CD14-positive monocyte (primary cell): ENCODE results near the gene ULBP3. TPM values are rescaled to one million over a fixed set of nuclear protein-coding genes. Genes with fewer than 3 reads are reported as not detected.
A peak's percentile ranks its signal among the peaks of the same experiment; 100 is the strongest.

Experiments
- DNase-seq, 3 donors: peaks; one replicate each; pipeline ENCODE4 v3.0.0-alpha.2; 2011 to 2022
- H2AFZ ChIP-seq: 2 replicates; pipeline ENCODE4 v1.6.0; 2012; ENCODE audit warnings: mild to moderate bottlenecking, low read depth, low read length, inconsistent platforms; ENCODE audit not compliant: insufficient read depth, poor library complexity, severe bottlenecking
- H3K27ac ChIP-seq, 2 donors: 1 replicate in 1 of 2; 2 replicates in 1 of 2; pipeline ENCODE4 v1.5.1; 2012 to 2013; ENCODE audit warnings: low read length in 2 of 2, control low read depth in 1 of 2, inconsistent platforms in 1 of 2, low read depth in 1 of 2, mild to moderate bottlenecking in 1 of 2
- H3K27me3 ChIP-seq, 2 donors: one replicate each; pipeline versions ENCODE4 v1.6.0 to v1.6.1; 2011 to 2013; ENCODE audit warnings: low read length in 2 of 2; ENCODE audit not compliant: control insufficient read depth in 2 of 2, insufficient read depth in 2 of 2
- H3K36me3 ChIP-seq, 2 donors: replicated peaks in 1 of 2; 1 replicate in 1 of 2; 2 replicates in 1 of 2; pipeline versions ENCODE4 v1.5.1 to v1.6.1; 2012 to 2013; ENCODE audit warnings: low read length in 2 of 2, control low read depth in 1 of 2, inconsistent platforms in 1 of 2, mild to moderate bottlenecking in 1 of 2; ENCODE audit not compliant: insufficient read depth in 2 of 2, control insufficient read depth in 1 of 2
- H3K4me1 ChIP-seq, 2 donors: 1 replicate in 1 of 2; 2 replicates in 1 of 2; pipeline versions ENCODE4 v1.5.1 to v1.6.1; 2012 to 2013; ENCODE audit warnings: low read length in 2 of 2, control low read depth in 1 of 2, inconsistent platforms in 1 of 2, mild to moderate bottlenecking in 1 of 2, moderate library complexity in 1 of 2; ENCODE audit not compliant: insufficient read depth in 2 of 2, control insufficient read depth in 1 of 2
- H3K4me2 ChIP-seq: replicated peaks from 2 replicates; pipeline ENCODE3; 2012; ENCODE audit warnings: low read length, moderate library complexity, mild to moderate bottlenecking; ENCODE audit not compliant: poor library complexity, severe bottlenecking; ENCODE audit errors: extremely low read depth
- H3K4me3 ChIP-seq, 3 experiments: fragments of 200-600 bp in 1 of 3; sonication (generic) in 1 of 3; replicated peaks in 1 of 3; 1 replicate in 2 of 3; 2 replicates in 1 of 3; pipeline ENCODE4 v1.5.1; 2011 to 2013; ENCODE audit warnings: low read length in 3 of 3, mild to moderate bottlenecking in 3 of 3, control low read depth in 2 of 3, low read depth in 2 of 3, inconsistent platforms in 1 of 3, moderate library complexity in 1 of 3
- H3K79me2 ChIP-seq: 2 replicates; pipeline ENCODE4 v1.6.0; 2012; ENCODE audit warnings: mild to moderate bottlenecking, control low read depth, inconsistent platforms, low read length, moderate library complexity; ENCODE audit not compliant: insufficient read depth
- H3K9ac ChIP-seq: 2 replicates; pipeline ENCODE4 v1.6.0; 2017; ENCODE audit warnings: low read length, mild to moderate bottlenecking; ENCODE audit not compliant: insufficient read depth, poor library complexity, severe bottlenecking
- H3K9me3 ChIP-seq, 2 donors: replicated peaks in 1 of 2; 1 replicate in 1 of 2; 2 replicates in 1 of 2; pipeline versions ENCODE4 v1.5.1 to v1.6.1; 2012 to 2013; ENCODE audit warnings: low read length in 2 of 2, control low read depth in 1 of 2; ENCODE audit not compliant: control insufficient read depth in 1 of 2, insufficient read depth in 1 of 2
- H4K20me1 ChIP-seq: 2 replicates; pipeline ENCODE4 v1.6.0; 2012; ENCODE audit warnings: mild to moderate bottlenecking, low read length, control low read depth, moderate library complexity; ENCODE audit not compliant: insufficient read depth
- H3K27ac Mint-ChIP-seq, 7 donors: one replicate each; pipeline ENCODE4 v1.8.0; 2020; ENCODE audit warnings: mild to moderate bottlenecking in 7 of 7, mixed read lengths in 7 of 7, moderate library complexity in 6 of 7, inconsistent platforms in 2 of 7
- H3K27me3 Mint-ChIP-seq, 3 donors: one replicate each; pipeline ENCODE4 v1.8.0; 2021 to 2022; ENCODE audit warnings: low read depth in 3 of 3, mild to moderate bottlenecking in 3 of 3, mixed read lengths in 3 of 3, moderate library complexity in 3 of 3, inconsistent platforms in 1 of 3
- H3K36me3 Mint-ChIP-seq, 2 donors: one replicate each; pipeline ENCODE4 v1.8.0; 2020; ENCODE audit warnings: mixed read lengths in 2 of 2, inconsistent platforms in 1 of 2, mild to moderate bottlenecking in 1 of 2
- H3K4me1 Mint-ChIP-seq: one replicate; pipeline ENCODE4 v1.8.0; 2020; ENCODE audit warnings: mild to moderate bottlenecking, mixed read lengths
- H3K4me3 Mint-ChIP-seq, 2 donors: one replicate each; pipeline ENCODE4 v1.8.0; 2020; ENCODE audit warnings: mild to moderate bottlenecking in 2 of 2, mixed read lengths in 2 of 2, moderate library complexity in 1 of 2
- H3K9me3 Mint-ChIP-seq, 7 donors: one replicate each; pipeline ENCODE4 v1.8.0; 2020 to 2022; ENCODE audit warnings: mixed read lengths in 7 of 7, mild to moderate bottlenecking in 6 of 7, moderate library complexity in 6 of 7, inconsistent platforms in 2 of 7
- CTCF ChIP-seq: fragments of 200-600 bp; IDR thresholded peaks from one replicate; pipeline ENCODE4 v1.8.0; 2022; ENCODE audit warnings: antibody characterized with exemption, mild to moderate bottlenecking
- WGBS: methylation state at CpG from one replicate; pipeline ENCODE4 v1.1.5; 2013; ENCODE audit warnings: missing lambda C conversion rate; ENCODE audit not compliant: insufficient coverage; 5-methylcytosine and 5-hydroxymethylcytosine counted together
- intact Hi-C, 2 donors: fragments of 100-400 bp; cut with micrococcal nuclease; formaldehyde crosslinking; loops; one replicate each; pipeline versions ENCODE4 v1.15.0 to v1.15.1; 2023
- polyA plus RNA-seq, 3 donors: library from polyadenylated mRNA; depleted of rRNA in 1 of 3; unstranded in 2 of 3; stranded (reverse) in 1 of 3; fragments of 300-500 nt in 2 of 3; fragments of >200 nt in 1 of 3; fragmentation: Illumina TruSeq in 2 of 3; gene quantifications; 1 replicate in 2 of 3; 2 replicates in 1 of 3; pipeline ENCODE4 v1.2.3, GENCODE V29; 2012 to 2021

ULBP3 gene
- polyA plus RNA-seq, 3 donors = 0.08 TPM; not detected in 2

GRCh38 chr6:150102750-150103270 lies 33.9 kb upstream of the ULBP3 start:
- no peaks in the 10 kb centered on the region for H3K79me2 ChIP-seq
- H3K9ac ChIP-seq = no peak overlapping the region
- Mint-ChIP-seq H3K4me1 (no peaks in the 10 kb centered on the region), H3K4me3 (no peak overlapping the region), H3K27me3 (peaks cover 6 to 13% (median 7%) of the 10 kb centered on the region in 3 donors), H3K9me3 (peaks cover 0 to 10% (median 4%) of the 10 kb centered on the region in 7 donors), H3K27ac (no peak overlapping the region), H3K36me3 (no peaks in the 10 kb centered on the region)
- DNase-seq = no peak
- no peaks in the 10 kb centered on the region for H3K9me3 ChIP-seq
- H3K36me3 ChIP-seq = no peaks in the 10 kb centered on the region
- no peak for TF ChIP-seq CTCF
- no peak overlapping the region for H3K27ac ChIP-seq
- intact Hi-C loops = no loop called here
- no peaks in the 10 kb centered on the region for H3K27me3 ChIP-seq
- H3K4me2 ChIP-seq = no peak overlapping the region
- no CpG with 5 or more reads among the region's 4 CpGs for WGBS
- H3K4me3 ChIP-seq = no peak overlapping the region
- no peak overlapping the region for H2AFZ ChIP-seq
- H4K20me1 ChIP-seq = no peaks in the 10 kb centered on the region
- H3K4me1 ChIP-seq = no peaks in the 10 kb centered on the region

GRCh38 chr6:150100745-150101144 lies 31.8 kb upstream of the ULBP3 start:
- Mint-ChIP-seq H3K9me3 (peaks cover 0 to 6% (median under 1%) of the 10 kb centered on the region in 7 donors), H3K27me3 (peaks cover 1 to 14% (median 6%) of the 10 kb centered on the region in 3 donors), H3K4me3 (peak overlapping the region in 1 of 2 donors; percentile 43), H3K27ac (no peak overlapping the region), H3K4me1 (no peaks in the 10 kb centered on the region), H3K36me3 (no peaks in the 10 kb centered on the region)
- H3K27me3 ChIP-seq = no peaks in the 10 kb centered on the region
- TF ChIP-seq CTCF = no peak
- no peak overlapping the region for H3K9ac ChIP-seq
- H3K4me2 ChIP-seq = no peak overlapping the region
- no peak overlapping the region for H3K27ac ChIP-seq
- DNase-seq = no peak
- H3K36me3 ChIP-seq = no peaks in the 10 kb centered on the region
- H3K4me1 ChIP-seq = no peaks in the 10 kb centered on the region
- H4K20me1 ChIP-seq = no peaks in the 10 kb centered on the region
- no peaks in the 10 kb centered on the region for H3K79me2 ChIP-seq
- H3K4me3 ChIP-seq = no peak overlapping the region
- 99% methylated on average over 19 of the region's 19 CpGs for WGBS
- intact Hi-C loops = no loop called here
- H2AFZ ChIP-seq = no peak overlapping the region
- H3K9me3 ChIP-seq = no peaks in the 10 kb centered on the region
